MG63 (cell line): ENCODE results near the gene P2RY13. TPM values are rescaled to one million over a fixed set of nuclear protein-coding genes. Genes with fewer than 3 reads are reported as not detected.

Source experiments
- DNase-seq: peaks from one replicate; pipeline ENCODE4 v3.0.0-alpha.2; 2020
- H3K27me3 ChIP-seq: fragments of 250-450 bp; sonication (Bioruptor Pico); 2 replicates; pipeline ENCODE4 v1.5.1; 2020; ENCODE audit warnings: mild to moderate bottlenecking, moderate library complexity
- H3K36me3 ChIP-seq: fragments of 250-450 bp; sonication (Bioruptor Pico); 2 replicates; pipeline ENCODE4 v1.5.1; 2020; ENCODE audit warnings: mild to moderate bottlenecking, moderate library complexity
- H3K4me3 ChIP-seq: fragments of 250-450 bp; sonication (Bioruptor Pico); 2 replicates; pipeline ENCODE4 v1.5.1; 2020; ENCODE audit warnings: mild to moderate bottlenecking, moderate library complexity
- H3K9me3 ChIP-seq: fragments of 250-450 bp; sonication (Bioruptor Pico); 2 replicates; pipeline ENCODE4 v1.5.1; 2020; ENCODE audit warnings: mild to moderate bottlenecking, moderate library complexity
- total RNA-seq: library from RNA; depleted of rRNA; stranded (reverse); fragments of >200 nt; shearing (Covaris generic); gene quantifications from 2 replicates; pipeline ENCODE4 v1.2.3, GENCODE V29; 2014; ENCODE audit warnings: low replicate concordance

P2RY13 gene
- total RNA-seq, 1 experiment from 2014 or later = not detected

GRCh38 chr3:151307583-151308488 lies 21.5 kb downstream of the P2RY13 start:
- no peaks in the 10 kb centered on the region for H3K36me3 ChIP-seq
- no peak overlapping the region for H3K4me3 ChIP-seq
- DNase-seq = no peak
- no peaks in the 10 kb centered on the region for H3K9me3 ChIP-seq
- no peaks in the 10 kb centered on the region for H3K27me3 ChIP-seq

GRCh38 chr3:151307131-151307530 lies 22.2 kb downstream of the P2RY13 start:
- DNase-seq = no peak
- Histone ChIP-seq H3K36me3 (no peaks in the 10 kb centered on the region), H3K27me3 (no peaks in the 10 kb centered on the region), H3K4me3 (no peak overlapping the region), H3K9me3 (no peaks in the 10 kb centered on the region)

- H3K36me3 ChIP-seq = no peaks in the 10 kb centered on the region
- no peak overlapping the region for H3K4me3 ChIP-seq
- no peaks in the 10 kb centered on the region for H3K27me3 ChIP-seq
- no peaks in the 10 kb centered on the region for H3K9me3 ChIP-seq
- no peak for DNase-seq
Observed at GRCh38 chr3:151306168-151306810, 23.1 kb downstream of the P2RY13 start.

GRCh38 chr3:151305775-151306151 lies 23.6 kb downstream of the P2RY13 start:
- H3K36me3 ChIP-seq = no peaks in the 10 kb centered on the region
- DNase-seq = peak; percentile 9
- no peak overlapping the region for H3K4me3 ChIP-seq
- no peaks in the 10 kb centered on the region for H3K9me3 ChIP-seq
- no peaks in the 10 kb centered on the region for H3K27me3 ChIP-seq

- no peaks in the 10 kb centered on the region for H3K9me3 ChIP-seq
- peak overlapping the region; percentile 21 for H3K4me3 ChIP-seq
- DNase-seq = peak; percentile 95
- H3K36me3 ChIP-seq = no peaks in the 10 kb centered on the region
- H3K27me3 ChIP-seq = no peaks in the 10 kb centered on the region
Observed at GRCh38 chr3:151305060-151305774, 24.1 kb downstream of the P2RY13 start.

GRCh38 chr3:151303751-151304150 lies 25.6 kb downstream of the P2RY13 start:
- Histone ChIP-seq H3K27me3 (no peaks in the 10 kb centered on the region), H3K9me3 (no peaks in the 10 kb centered on the region), H3K4me3 (no peak overlapping the region), H3K36me3 (no peaks in the 10 kb centered on the region)
- no peak for DNase-seq

- DNase-seq = no peak
- Histone ChIP-seq H3K36me3 (no peaks in the 10 kb centered on the region), H3K27me3 (no peaks in the 10 kb centered on the region), H3K4me3 (no peak overlapping the region), H3K9me3 (no peaks in the 10 kb centered on the region)
Observed at GRCh38 chr3:151301787-151302186, 27.6 kb downstream of the P2RY13 start.

- Histone ChIP-seq H3K27me3 (no peaks in the 10 kb centered on the region), H3K4me3 (no peak overlapping the region), H3K9me3 (no peaks in the 10 kb centered on the region), H3K36me3 (no peaks in the 10 kb centered on the region)
- DNase-seq = no peak
Observed at GRCh38 chr3:151300539-151300938, 28.8 kb downstream of the P2RY13 start.

GRCh38 chr3:151299006-151299405 lies 30.3 kb downstream of the P2RY13 start:
- no peaks in the 10 kb centered on the region for H3K9me3 ChIP-seq
- H3K27me3 ChIP-seq = no peaks in the 10 kb centered on the region
- no peak for DNase-seq

GRCh38 chr3:151297429-151297828 lies 31.9 kb downstream of the P2RY13 start:
- Histone ChIP-seq H3K27me3 (no peaks in the 10 kb centered on the region), H3K9me3 (no peaks in the 10 kb centered on the region), H3K36me3 (no peaks in the 10 kb centered on the region), H3K4me3 (no peak overlapping the region)
- DNase-seq = no peak

More at GRCh38 chr3:151299006-151299405, 30.3 kb downstream of the P2RY13 start:
- Histone ChIP-seq H3K36me3 (no peaks in the 10 kb centered on the region), H3K4me3 (no peak overlapping the region)

GRCh38 chr3:151296226-151296625 lies 33.1 kb downstream of the P2RY13 start:
- H3K4me3 ChIP-seq = no peak overlapping the region
- no peak for DNase-seq
- H3K9me3 ChIP-seq = no peaks in the 10 kb centered on the region
- H3K27me3 ChIP-seq = no peaks in the 10 kb centered on the region
- H3K36me3 ChIP-seq = no peaks in the 10 kb centered on the region

- Histone ChIP-seq H3K36me3 (no peaks in the 10 kb centered on the region), H3K9me3 (no peaks in the 10 kb centered on the region), H3K27me3 (no peaks in the 10 kb centered on the region), H3K4me3 (no peak overlapping the region)
- DNase-seq = no peak
Observed at GRCh38 chr3:151293127-151293526, 36.2 kb downstream of the P2RY13 start.

GRCh38 chr3:151290673-151291072 lies 38.7 kb downstream of the P2RY13 start:
- no peaks in the 10 kb centered on the region for H3K9me3 ChIP-seq
- no peak for DNase-seq
- no peaks in the 10 kb centered on the region for H3K36me3 ChIP-seq
- H3K4me3 ChIP-seq = no peak overlapping the region
- H3K27me3 ChIP-seq = no peaks in the 10 kb centered on the region

- H3K27me3 ChIP-seq = no peaks in the 10 kb centered on the region
- H3K4me3 ChIP-seq = no peak overlapping the region
Observed at GRCh38 chr3:151289445-151289844, 39.9 kb downstream of the P2RY13 start.

GRCh38 chr3:151285940-151286339 lies 43.4 kb downstream of the P2RY13 start:
- no peaks in the 10 kb centered on the region for H3K9me3 ChIP-seq
- no peaks in the 10 kb centered on the region for H3K27me3 ChIP-seq
- DNase-seq = no peak
- no peaks in the 10 kb centered on the region for H3K36me3 ChIP-seq
- H3K4me3 ChIP-seq = no peak overlapping the region

More at GRCh38 chr3:151289445-151289844, 39.9 kb downstream of the P2RY13 start:
- H3K9me3 ChIP-seq = no peaks in the 10 kb centered on the region
- no peaks in the 10 kb centered on the region for H3K36me3 ChIP-seq
- no peak for DNase-seq

- peak; percentile 6 for DNase-seq
- no peaks in the 10 kb centered on the region for H3K9me3 ChIP-seq
Observed at GRCh38 chr3:151283907-151284461, 45.4 kb downstream of the P2RY13 start.

GRCh38 chr3:151283387-151283786 lies 46.0 kb downstream of the P2RY13 start:
- DNase-seq = no peak
- no peaks in the 10 kb centered on the region for H3K27me3 ChIP-seq

More at GRCh38 chr3:151283907-151284461, 45.4 kb downstream of the P2RY13 start:
- Histone ChIP-seq H3K36me3 (no peaks in the 10 kb centered on the region), H3K27me3 (no peaks in the 10 kb centered on the region), H3K4me3 (no peak overlapping the region)

More at GRCh38 chr3:151283387-151283786, 46.0 kb downstream of the P2RY13 start:
- Histone ChIP-seq H3K36me3 (no peaks in the 10 kb centered on the region), H3K9me3 (no peaks in the 10 kb centered on the region), H3K4me3 (no peak overlapping the region)
